C1 segment of cervical spinal cord (tissue), 14 donors: ENCODE results near the gene HPCAL1.
A peak's percentile ranks its signal among the peaks of the same experiment; 100 is the strongest.

ENCODE experiments used
- DNase-seq, 14 donors: peaks; one replicate each; lab custom pipeline; 2025; lab: John Stamatoyannopoulos, UW

HPCAL1 gene

DNA sequence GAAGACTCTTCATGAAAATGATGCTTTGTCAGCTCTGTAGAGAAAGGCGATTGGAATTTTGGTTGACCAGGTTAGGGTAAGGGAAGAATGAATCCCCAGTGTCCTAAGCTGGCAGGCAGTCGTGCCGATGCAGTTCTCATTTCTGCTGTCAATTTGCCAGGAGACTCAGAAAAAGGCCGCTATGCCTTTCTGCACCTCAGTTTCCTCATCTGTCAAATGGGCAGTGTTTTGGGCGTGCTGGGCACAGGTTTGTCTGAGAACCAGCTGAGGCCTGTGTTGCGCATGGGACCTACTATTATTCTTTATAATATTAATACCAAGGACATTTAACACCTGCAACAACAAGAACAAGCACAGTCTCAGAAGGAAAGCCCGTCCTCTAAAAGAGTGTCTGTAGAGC lies 50.3 kb downstream of the HPCAL1 start:
- DNase-seq = no peak

DNA sequence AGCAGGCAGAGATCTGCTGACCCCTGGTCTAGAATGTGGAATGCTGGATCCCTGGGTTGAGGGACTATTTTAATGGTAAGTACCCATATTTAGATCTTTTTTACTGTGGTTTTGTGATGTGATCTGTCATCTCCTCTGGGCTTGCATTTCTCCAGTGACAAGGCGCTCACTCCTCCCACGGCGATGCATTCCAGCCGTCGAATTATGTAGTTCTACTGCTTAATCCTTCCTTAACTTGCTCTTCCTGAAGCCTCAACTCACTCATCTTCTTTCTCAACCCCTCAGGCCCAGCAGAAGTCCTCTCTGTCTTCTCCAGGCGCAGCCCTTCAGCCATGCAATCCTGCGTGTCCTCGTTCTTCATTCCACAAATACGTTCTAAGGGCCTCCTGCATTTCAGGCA lies 51.2 kb downstream of the HPCAL1 start:
- no peak for DNase-seq

DNA sequence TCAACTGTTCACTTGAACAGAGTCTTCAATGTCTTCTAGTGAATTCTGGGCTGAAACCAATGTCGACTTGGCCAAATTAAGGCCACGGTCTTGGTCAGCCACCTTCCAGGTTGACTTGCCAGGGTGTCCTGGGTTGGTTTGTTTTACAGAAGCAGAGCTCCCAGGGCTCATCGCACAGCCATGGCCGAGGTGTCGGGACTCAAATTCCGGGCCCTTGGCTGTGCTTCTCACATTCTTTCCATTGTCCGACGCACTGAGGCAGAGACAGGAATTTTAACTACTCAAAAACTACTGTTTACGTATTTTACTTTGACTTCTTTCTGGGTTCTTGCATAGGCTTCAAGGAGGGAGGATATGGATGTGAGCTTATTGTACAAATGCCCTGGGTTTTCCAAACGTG lies 51.7 kb downstream of the HPCAL1 start:
- DNase-seq = no peak

DNA sequence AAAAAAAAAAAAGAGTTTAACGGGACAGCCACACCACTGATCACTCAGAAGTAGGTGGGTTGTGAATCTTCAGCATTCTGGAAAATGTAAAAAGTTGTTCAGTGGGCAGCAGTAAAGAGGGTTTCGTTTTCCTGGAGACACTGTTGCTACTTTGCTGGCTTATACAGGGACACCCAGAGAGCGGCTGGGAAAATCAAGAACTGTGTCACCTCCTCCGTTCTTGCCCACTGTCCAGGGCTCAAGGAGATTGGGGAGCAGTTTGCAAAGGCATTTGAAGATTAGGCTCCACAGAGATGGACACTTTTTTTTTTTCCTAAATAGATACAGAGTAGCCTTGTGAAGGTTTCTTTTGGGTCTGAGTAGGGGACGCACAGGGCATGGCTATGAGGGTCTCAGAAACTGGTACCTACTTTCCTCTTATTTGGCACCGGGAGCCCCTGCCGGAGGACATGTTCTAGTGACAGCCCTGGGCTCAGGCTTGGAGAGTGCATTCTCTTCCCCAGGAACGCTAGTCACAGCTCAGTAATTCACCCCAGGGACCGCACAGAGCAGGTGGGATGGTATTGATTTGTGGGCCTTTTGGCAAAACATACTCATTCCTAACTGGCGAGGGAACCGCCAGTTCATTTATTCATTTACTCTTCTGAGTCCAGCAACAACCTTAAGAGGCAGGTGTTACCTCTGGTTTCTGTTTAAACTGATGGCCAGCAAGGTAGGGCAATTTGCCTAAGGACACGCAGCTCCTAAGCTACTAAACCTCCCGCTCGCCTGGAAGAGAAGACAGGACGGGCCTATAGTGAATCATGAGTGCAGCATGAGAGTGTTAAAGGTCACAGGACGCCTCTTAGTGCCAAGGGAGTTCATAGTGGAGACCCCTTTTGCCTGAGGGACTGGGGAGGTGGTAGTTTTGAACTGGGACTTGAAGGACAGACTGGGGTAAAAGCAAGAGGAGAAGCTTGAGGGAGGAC lies 53.1 kb downstream of the HPCAL1 start:
- no peak for DNase-seq

DNA sequence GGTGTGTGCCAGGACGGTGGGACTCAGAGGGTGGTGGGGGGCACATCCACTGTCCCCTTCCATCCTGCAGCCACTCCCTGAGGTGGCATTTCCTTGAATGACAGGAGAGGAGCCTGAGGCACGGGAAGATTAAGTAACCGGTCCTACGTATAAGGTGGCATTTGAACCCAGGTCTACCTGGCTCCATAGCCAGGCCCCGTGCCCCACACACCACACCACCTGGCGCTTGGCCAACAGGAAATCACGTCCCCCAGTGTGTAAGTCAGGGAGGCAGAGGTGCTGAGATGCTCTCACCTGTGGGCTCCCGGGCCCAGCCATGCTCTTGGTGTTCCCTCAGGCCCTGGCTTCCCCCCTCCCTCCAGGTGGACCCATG lies 53.7 kb downstream of the HPCAL1 start:
- no peak for DNase-seq

DNA sequence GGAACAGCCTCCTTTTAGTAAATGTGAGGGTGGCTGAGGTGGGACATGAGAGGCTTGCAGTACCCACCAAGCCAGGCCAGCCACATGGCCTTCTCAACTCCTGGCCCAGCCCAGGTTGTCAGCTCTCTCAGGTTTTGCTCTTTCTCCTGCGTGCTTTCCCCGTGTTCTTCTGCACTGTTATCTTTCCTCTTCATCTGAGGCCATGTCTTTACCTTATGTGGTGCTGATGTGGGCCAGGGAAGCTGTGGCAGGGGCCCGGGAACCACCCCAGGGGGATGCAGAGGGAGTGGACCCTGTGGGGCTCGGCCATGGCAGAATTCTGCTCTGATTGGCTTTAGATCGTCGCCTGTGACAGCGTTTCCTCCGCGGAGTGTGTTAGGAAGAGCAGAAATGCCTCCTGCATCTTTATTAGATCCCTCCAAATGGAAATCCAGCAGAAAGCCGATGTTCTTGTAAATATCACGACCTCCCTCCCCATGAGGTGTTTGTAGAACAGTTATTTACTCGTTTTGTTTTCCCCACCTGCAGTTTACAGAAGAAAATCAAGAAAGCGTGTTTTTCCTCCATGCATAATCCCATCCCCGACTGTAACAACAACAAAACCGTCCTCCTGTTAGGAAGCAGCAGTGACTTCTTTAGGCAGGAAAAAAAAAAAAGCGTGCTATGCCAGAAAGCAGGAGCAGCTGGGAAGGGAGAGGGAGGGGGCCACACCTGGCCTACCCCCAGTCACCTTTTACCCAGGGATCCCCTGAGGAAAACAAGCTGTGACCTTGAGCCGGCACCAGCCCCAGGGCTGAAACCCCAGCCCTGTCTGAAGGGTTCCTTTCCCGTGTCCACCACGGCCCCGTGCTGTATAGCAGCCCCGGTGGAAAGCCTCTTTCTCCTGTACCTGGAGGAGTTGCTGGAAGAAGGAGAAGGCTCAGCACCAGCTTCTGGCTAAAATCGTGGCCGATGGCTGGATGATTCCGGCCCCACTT lies 54.8 kb downstream of the HPCAL1 start:
- no peak for DNase-seq

DNA sequence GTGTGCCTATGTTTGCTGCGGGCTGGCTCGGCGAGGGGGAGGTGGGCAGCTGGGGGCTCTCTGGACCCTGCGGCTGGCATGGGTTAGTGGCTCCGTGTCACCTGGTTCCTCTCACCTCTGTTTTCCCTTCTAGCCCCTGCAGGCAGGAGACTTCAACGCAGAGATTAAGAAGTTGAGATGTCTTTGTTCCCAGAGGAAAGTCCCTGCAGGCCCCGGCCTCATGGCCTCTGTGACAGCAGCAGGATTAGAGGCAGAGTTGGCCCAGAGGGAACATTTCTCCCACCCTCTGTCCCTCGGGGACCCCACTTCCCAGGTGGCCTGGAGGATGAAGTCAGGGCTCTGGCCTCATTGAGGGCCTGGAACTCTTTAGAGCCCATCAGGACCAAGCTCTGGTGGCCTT lies 56.5 kb downstream of the HPCAL1 start:
- DNase-seq = no peak

DNA sequence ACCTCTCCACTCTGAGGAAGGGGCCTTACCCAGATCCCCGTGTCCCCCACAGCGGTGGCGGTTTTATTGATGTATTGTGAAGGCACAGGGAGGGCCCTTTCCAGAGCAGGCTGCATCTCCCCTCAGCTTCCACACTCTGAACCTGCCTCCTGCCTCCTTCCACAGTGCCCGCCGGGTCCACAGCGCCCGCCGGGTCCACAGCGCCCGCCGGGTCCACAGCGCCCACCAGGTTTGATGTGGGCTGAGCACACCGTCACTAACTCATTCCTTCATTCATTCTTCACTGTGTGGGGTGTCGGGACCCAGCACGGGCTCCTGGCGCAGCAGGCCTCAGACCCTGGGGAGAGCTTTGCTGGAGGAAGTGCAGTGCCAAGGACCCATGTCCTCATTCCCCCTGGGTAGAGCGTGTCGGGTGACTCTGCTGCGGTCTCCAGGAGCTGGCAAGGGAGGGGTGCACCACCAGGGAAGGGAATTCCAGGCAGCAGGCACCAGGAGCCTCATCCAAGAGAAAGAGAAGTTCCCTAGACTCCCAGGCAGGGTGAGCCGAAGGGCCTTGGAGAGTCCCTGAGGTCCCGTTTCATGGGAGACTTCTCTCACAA lies 57.1 kb downstream of the HPCAL1 start:
- no peak for DNase-seq

DNA sequence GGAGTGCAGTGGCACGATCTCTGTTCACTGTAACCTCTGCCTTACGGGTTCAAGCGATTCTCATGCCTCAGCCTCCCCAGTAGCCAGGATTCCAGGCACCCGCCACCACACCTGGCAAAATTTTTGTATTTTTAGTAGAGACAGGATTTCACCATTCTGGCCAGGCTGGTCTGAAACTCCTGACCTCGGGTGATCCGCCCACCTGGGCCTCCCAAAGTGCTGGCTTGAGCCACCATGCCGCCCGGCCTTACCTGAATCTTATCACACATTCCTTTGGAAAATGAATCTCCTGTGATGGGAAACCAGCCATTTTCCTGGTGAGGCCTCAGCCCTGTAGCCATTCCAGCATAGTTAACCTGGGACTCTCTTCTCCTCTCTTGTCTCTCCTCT lies 57.8 kb downstream of the HPCAL1 start:
- DNase-seq = no peak

DNA sequence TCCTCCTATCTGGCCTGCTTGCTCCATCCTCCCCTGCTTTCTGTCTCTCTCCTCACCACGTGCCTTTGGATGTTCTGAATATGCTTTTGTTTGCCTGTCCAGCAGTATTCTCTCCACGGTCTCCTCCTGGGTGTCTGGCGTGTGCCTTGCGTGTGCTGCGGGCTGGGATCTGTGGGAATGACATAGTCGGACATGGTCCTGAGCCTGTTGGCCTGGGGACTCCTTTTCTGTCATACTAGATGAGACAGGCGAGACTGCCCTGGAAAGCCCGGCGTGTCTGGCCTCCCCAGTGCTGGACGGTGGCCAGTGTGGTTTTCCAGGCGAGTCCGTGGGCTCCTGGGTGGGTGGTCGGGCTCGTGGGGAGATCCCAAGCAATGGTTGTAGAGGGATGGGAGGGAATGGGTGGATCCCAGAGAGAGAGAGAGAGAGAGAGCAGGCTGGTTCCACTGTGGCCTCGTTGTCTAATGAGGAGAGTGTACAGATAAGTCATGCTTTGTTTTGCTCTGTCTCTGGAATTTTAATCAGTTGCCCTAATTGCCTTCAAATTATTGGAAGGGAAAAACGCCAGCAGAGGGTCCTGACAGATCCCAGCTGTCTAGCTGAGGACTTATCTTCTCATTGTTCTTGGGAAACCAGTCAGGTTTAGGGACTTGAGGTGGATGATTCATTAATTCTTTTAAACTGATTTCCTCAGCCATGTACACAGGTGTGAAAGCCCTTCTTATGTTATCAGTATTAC lies 58.3 kb downstream of the HPCAL1 start:
- DNase-seq = peak in 8 of 14 donors; percentile 14 to 54 (median 28)

DNA sequence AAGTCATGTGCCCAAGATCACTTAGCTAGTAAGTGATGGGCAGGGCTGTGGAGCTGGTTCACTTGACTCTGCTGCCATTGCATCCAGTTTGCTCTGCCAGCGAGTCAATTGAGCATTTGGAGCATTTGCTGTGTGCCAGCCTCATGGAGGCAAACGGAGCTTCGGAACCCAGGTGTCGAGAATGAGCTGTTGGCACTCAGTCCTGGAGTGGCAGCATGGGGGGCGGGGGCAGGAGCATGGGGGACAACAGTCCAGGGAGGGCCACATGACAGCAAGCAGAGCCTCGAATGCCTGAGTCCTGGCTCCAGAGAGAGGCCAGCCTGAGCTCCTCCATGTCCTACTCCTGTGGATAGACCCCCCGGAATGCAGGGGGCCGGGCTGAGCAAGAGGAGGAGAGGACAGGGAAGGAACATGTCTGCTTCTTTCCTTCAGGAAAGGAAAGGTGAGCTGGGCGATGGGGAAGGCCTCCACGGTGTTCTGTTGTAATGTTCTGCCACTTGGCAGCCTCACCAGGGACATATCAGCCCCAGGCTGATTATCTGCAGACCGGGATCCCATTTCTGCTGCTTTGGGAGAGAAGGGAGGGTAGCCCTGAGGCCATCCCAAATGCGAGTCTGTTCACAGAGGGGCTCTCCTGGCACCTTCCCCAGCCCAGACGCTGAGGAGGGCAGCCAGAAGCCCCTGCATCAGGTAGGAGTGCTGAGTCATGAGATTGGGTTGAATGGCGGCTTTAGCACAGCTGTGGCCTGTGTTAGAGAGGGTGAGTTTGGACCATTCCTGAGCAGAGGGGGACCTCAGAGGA lies 59.6 kb downstream of the HPCAL1 start:
- peak in 1 of 14 donors; percentile 78 for DNase-seq

DNA sequence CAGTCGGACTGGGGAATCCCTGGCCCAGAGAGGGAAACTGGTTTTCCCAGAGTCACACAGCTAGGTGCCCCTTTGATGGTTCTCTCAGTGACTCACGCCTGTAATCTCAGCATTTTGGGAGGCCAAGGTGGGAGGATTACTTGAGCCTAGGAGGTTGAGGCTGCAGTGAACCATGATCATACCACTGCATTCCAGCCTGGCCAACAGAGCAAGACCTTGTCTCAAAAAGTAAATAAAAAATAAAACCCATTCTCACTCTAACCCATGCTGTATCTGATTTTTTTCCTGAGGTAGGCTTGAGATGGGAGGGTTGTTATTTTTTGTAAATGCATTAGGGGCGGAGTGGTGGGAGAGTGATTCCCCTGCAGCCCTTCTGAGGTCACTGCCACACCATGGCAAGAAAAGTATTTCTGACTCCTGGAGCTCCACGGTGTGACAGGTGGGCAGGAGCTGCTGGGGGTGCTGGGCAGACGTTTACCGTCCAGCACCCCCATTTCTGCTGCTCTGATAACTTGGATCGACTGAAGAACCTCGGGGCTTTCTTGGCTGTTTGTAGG lies 60.3 kb downstream of the HPCAL1 start:
- DNase-seq = no peak

DNA sequence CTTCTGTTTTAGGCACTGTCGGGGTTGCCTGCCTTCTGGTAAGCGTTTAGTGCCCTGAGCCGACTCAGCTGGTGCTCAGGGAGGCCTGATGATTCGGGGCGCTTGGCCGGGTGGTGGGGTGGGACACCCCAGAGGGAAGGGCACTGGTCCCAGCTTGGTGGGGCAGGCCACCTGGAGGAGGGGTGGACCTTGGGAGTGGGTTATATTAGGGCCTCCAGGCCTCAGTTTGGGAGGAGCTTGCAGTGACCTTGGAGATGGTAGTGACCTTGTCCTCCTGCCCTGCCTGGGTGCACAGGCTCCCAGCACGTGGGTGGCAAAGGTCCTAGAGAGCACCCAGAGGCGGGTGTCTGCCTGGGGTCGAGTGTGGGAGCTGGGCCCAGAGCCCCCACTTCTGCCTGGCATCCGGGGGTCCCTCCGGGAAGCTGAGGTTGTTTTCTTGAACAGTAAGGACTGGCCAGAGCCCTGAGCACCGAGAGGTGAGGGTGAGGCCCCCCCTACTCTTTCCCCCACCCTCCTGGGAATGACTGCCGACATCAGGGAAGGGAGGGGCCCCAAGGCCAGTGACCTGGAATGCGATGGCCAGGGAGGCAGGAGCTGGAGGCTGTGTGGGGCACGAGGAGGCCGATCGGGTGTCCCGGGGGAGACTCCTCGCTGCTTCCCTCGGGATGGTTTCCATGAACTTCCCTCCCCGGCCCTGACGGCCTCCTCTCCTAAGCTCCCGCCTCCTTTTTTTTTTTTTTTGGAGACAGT lies 61.3 kb downstream of the HPCAL1 start:
- no peak for DNase-seq

DNA sequence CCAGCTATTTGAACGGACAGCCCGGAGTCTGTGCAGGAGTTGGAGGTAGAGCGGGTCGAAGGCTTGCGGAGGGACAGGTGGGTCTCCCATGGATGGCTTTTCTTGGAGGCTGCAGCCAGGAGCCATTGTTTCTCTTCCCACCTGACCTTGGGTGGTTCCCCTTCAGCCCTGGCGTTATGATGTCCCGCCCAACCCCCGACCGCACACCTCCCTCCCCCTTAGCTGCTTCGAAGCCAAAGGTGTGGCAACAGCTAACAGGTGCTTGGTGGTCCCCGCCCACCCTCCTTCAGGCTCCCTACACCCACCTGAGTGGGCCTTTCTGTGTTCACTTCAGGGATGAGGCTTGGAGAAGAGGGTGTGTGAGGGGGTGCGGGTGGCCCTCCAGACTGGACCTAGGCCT lies 62.7 kb downstream of the HPCAL1 start:
- no peak for DNase-seq

DNA sequence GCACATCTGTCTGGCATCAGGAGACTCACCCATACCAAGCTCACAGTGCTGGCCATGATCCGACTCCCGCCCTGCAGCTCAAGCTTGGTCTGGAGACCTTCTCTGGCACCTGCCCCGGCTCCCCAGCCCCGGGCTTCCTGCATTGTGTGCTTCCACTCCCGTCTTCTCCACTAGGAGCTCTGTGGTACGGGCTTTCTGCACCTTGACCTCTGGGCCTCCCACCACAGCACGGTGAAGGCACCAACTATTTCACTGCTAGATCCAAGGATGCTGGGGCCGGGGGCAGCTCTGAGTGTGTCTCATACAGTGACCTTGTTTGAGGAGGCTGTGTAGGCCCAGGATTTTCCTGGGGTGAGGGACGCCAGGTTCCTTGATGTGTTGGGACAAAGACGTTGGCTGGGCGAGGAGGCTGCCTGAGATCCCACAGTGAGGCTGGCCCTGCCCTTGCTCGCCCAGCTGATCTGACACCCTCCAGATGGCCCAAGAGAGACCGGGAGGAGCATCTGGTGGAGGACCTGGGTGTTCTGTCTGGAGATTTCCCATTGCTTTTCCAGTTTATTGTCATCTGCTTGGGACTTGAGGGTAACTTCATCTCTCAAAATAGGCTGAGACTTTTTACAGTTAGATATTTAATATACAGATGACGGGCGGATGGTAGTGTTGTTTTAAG lies 64.0 kb downstream of the HPCAL1 start:
- DNase-seq = no peak

DNA sequence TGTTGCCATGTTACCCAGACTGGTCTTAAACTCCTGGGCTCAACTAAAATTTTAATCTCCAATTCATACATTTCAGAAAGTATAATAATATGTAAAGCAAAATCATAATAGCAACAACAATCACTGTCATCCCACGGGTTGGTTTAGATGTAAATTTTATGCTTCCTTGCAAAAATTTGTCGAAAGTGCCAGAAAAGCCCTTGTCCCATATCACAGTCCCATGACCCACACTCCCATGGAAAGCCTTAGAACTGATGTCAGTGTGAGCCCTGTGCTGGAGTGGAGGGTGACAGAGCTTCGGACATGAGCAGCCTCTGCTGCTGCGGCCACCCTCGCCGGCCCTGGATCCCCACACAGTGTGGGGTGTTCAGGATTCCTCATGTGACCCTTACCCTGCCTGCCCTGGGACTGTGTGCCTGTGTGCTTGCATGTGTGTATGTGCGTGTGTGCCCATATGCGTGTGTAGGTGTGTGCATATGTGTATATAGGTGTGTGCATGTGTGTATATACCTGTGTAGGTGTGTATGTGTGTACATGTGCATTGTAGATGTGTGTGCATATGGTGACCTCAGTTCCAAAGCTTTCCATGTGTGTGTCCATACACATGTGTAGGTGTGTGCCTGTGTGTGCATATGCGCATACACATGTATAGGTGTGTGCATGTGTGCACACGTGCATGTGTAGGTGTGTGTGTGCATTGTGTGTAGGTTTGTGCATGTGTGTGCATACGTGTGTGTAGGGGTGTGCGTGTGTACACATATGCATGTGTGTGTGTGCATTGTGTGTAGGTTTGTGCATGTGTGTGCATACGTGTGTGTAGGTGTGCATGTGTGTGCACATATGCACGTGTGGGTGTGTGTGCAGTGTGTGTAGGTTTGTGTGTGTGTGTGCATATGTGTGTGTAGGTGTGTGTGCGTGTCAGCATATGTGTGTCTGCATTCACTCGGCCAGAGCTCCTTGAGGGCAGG lies 65.1 kb downstream of the HPCAL1 start:
- DNase-seq = no peak

DNA sequence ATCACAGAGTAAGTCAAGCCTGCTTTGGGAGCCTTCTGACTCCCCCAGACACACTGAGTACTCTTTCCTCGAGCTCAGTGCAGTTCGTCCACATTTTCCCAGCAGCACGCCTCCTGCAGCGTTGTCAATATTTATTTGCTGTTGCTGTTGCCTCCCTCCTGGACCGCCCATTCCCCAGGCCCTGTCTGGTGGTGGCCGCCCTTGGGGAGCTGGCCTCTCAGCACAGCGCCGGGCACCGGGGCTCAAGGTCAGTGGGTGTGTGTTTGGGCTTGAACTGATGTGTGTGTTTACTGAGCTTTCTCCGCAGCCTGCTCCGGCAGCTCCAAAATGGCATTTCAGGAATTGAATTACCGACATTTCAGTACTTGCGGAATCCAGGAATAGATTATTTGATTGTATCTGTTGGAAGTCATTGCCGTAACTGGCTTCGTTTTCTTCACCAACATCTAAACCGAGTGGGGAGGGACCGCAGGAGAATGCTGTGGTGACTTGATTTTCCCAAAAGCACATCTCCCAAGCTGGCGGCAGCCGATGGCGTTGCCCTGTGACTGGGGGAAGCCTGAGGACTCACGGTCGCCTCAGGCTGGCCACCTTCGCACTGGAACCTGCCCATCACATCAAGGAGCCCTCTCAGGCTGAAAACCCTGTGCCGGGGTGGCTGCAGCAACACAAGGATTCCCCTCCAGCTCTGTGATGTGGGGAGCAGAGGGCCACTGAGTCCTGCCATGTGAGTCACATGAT lies 66.0 kb downstream of the HPCAL1 start:
- DNase-seq = no peak
